ENCODE data around the gene SAMM50.

SAMM50 gene

GRCh38 chr22:43922123-43922522, 33.1 kb upstream of the SAMM50 start:
- no peak overlapping the region for H2BK120ac ChIP-seq (ENCODE audit: low read depth, low read length)
- no peak overlapping the region for H2BK5ac ChIP-seq (ENCODE audit: low read length)
- no peak for DNase-seq (ENCODE audit: low spot score)
- no peak overlapping the region for H3K4me3 ChIP-seq (ENCODE audit: low read length in 2 of 2)
- H2BK12ac ChIP-seq (ENCODE audit: low read length), result no peak overlapping the region
- H3K27me3 ChIP-seq (ENCODE audit: control insufficient read depth in 3 of 3, insufficient read depth in 3 of 3, low read depth in 1 of 3, low read length in 3 of 3), result peaks cover 0 to 5% (median 5%) of the 10 kb centered on the region in 3 experiments
- peaks cover 21 to 27% of the 10 kb centered on the region in 2 donors for H3K4me1 ChIP-seq (ENCODE audit: control insufficient read depth in 2 of 2, insufficient read depth in 1 of 2, low read depth in 1 of 2, low read length in 2 of 2)
- no peak overlapping the region for H3K9ac ChIP-seq (ENCODE audit: low read depth, low read length, poor library complexity)
- no peak overlapping the region for H4K91ac ChIP-seq (ENCODE audit: low read depth, low read length, poor library complexity)
- H3K27ac ChIP-seq (replicated peaks; ENCODE audit: low read length), result no peak overlapping the region
- H3K36me3 ChIP-seq (replicated peaks in 1 of 2; ENCODE audit: control insufficient read depth in 2 of 2, insufficient read depth in 2 of 2, low read length in 2 of 2), result peaks cover 2 to 5% of the 10 kb centered on the region in 2 donors
- no peak overlapping the region for H4K8ac ChIP-seq (ENCODE audit: low read depth, low read length)
- H2AK5ac ChIP-seq (ENCODE audit: low read depth, low read length), result peak overlapping the region; percentile 1
- H3K18ac ChIP-seq (ENCODE audit: low read length), result peak overlapping the region; percentile 87
- no peak overlapping the region for H3K4ac ChIP-seq (ENCODE audit: low read length)
- H2AFZ ChIP-seq (ENCODE audit: low read length), result no peak overlapping the region
- no peaks in the 10 kb centered on the region for H3K79me1 ChIP-seq (ENCODE audit: low read depth, low read length)
- no peak overlapping the region for H3K4me2 ChIP-seq (ENCODE audit: insufficient read depth, low read length, poor library complexity, severe bottlenecking)
- H3K14ac ChIP-seq (ENCODE audit: low read length), result no peak overlapping the region
- no peaks in the 10 kb centered on the region for H3K9me3 ChIP-seq (replicated peaks in 1 of 2; ENCODE audit: control insufficient read depth in 2 of 2, insufficient read depth in 1 of 2, low read depth in 1 of 2, low read length in 2 of 2)
- no CpG with 5 or more reads among the region's 3 CpGs for WGBS, 2 donors (ENCODE audit: extremely low coverage in 2 of 2, insufficient read length in 2 of 2, insufficient replicate concordance in 1 of 2)
- H2BK15ac ChIP-seq (ENCODE audit: low read length), result peak overlapping the region; percentile 8
- H3K23ac ChIP-seq (ENCODE audit: low read depth, low read length, poor library complexity), result peak overlapping the region; percentile 45

- Histone ChIP-seq H3K4me2 (ENCODE audit: insufficient read depth, low read length, poor library complexity, severe bottlenecking) (peak overlapping the region; percentile 83), H2BK12ac (ENCODE audit: low read length) (no peak overlapping the region), H3K79me1 (ENCODE audit: low read depth, low read length) (peaks cover 2% of the 10 kb centered on the region), H3K14ac (ENCODE audit: low read length) (no peak overlapping the region), H2BK15ac (ENCODE audit: low read length) (no peak overlapping the region), H3K4ac (ENCODE audit: low read length) (no peak overlapping the region), H4K8ac (ENCODE audit: low read depth, low read length) (no peak overlapping the region), H2AFZ (ENCODE audit: low read length) (peak overlapping the region; percentile 89), H2AK5ac (ENCODE audit: low read depth, low read length) (no peak overlapping the region), H3K27me3 (ENCODE audit: control insufficient read depth in 3 of 3, insufficient read depth in 3 of 3, low read depth in 1 of 3, low read length in 3 of 3) (peaks cover 0 to 5% (median 0%) of the 10 kb centered on the region in 3 experiments), H3K27ac (replicated peaks; ENCODE audit: low read length) (peak overlapping the region; percentile 46), H3K9me3 (replicated peaks in 1 of 2; ENCODE audit: control insufficient read depth in 2 of 2, insufficient read depth in 1 of 2, low read depth in 1 of 2, low read length in 2 of 2) (no peaks in the 10 kb centered on the region), H3K4me3 (ENCODE audit: low read length in 2 of 2) (peak overlapping the region; percentile 74 to 75), H3K23ac (ENCODE audit: low read depth, low read length, poor library complexity) (no peak overlapping the region), H3K18ac (ENCODE audit: low read length) (peak overlapping the region; percentile 44), H4K91ac (ENCODE audit: low read depth, low read length, poor library complexity) (no peak overlapping the region), H2BK5ac (ENCODE audit: low read length) (no peak overlapping the region), H3K4me1 (ENCODE audit: control insufficient read depth in 2 of 2, insufficient read depth in 1 of 2, low read depth in 1 of 2, low read length in 2 of 2) (peaks cover 21 to 27% of the 10 kb centered on the region in 2 donors), H3K9ac (ENCODE audit: low read depth, low read length, poor library complexity) (peak overlapping the region; percentile 50), H3K36me3 (replicated peaks in 1 of 2; ENCODE audit: control insufficient read depth in 2 of 2, insufficient read depth in 2 of 2, low read length in 2 of 2) (peaks cover 5 to 10% of the 10 kb centered on the region in 2 donors), H2BK120ac (ENCODE audit: low read depth, low read length) (no peak overlapping the region)
- no peak for DNase-seq (ENCODE audit: low spot score)
- WGBS, 2 donors (ENCODE audit: extremely low coverage in 2 of 2, insufficient read length in 2 of 2, insufficient replicate concordance in 1 of 2), result no CpG with 5 or more reads among the region's 13 CpGs
Measured at GRCh38 chr22:43923191-43923590, 32.1 kb upstream of the SAMM50 start.

- peak within 1 kb of the TSS; percentile 58 for H3K27ac ChIP-seq (replicated peaks; ENCODE audit: low read length)
- H2BK15ac ChIP-seq (ENCODE audit: low read length), result peak within 1 kb of the TSS; percentile 77
- no peaks in the 10 kb centered on the region for H3K9me3 ChIP-seq (replicated peaks in 1 of 2; ENCODE audit: control insufficient read depth in 2 of 2, insufficient read depth in 1 of 2, low read depth in 1 of 2, low read length in 2 of 2)
- peak within 1 kb of the TSS; percentile 26 for H4K91ac ChIP-seq (ENCODE audit: low read depth, low read length, poor library complexity)
- DNase-seq (ENCODE audit: low spot score), result peak; percentile 91
- peak within 1 kb of the TSS; percentile 99 for H3K18ac ChIP-seq (ENCODE audit: low read length)
- peak within 1 kb of the TSS; percentile 98 for H2AFZ ChIP-seq (ENCODE audit: low read length)
- H3K23ac ChIP-seq (ENCODE audit: low read depth, low read length, poor library complexity), result peak within 1 kb of the TSS; percentile 96
- no peak within 1 kb of the TSS for H3K4ac ChIP-seq (ENCODE audit: low read length)
- peaks cover 11 to 17% of the 10 kb centered on the region in 2 donors for H3K36me3 ChIP-seq (replicated peaks in 1 of 2; ENCODE audit: control insufficient read depth in 2 of 2, insufficient read depth in 2 of 2, low read length in 2 of 2)
- H3K79me1 ChIP-seq (ENCODE audit: low read depth, low read length), result peaks cover 5% of the 10 kb centered on the region
- peak within 1 kb of the TSS; percentile 95 for H2BK12ac ChIP-seq (ENCODE audit: low read length)
- peaks cover 0 to 5% (median 0%) of the 10 kb centered on the region in 3 experiments for H3K27me3 ChIP-seq (ENCODE audit: control insufficient read depth in 3 of 3, insufficient read depth in 3 of 3, low read depth in 1 of 3, low read length in 3 of 3)
- peak within 1 kb of the TSS; percentile 42 for H3K14ac ChIP-seq (ENCODE audit: low read length)
- H3K4me3 ChIP-seq (ENCODE audit: low read length in 2 of 2), result peak within 1 kb of the TSS; percentile 75 to 93
- peak within 1 kb of the TSS; percentile 14 for H2BK120ac ChIP-seq (ENCODE audit: low read depth, low read length)
- WGBS, 2 donors (ENCODE audit: extremely low coverage in 2 of 2, insufficient read length in 2 of 2, insufficient replicate concordance in 1 of 2), result no CpG with 5 or more reads among the region's 100 CpGs
- peaks cover 21 to 27% of the 10 kb centered on the region in 2 donors for H3K4me1 ChIP-seq (ENCODE audit: control insufficient read depth in 2 of 2, insufficient read depth in 1 of 2, low read depth in 1 of 2, low read length in 2 of 2)
- peak within 1 kb of the TSS; percentile 91 for H2BK5ac ChIP-seq (ENCODE audit: low read length)
- H2AK5ac ChIP-seq (ENCODE audit: low read depth, low read length), result peak within 1 kb of the TSS; percentile 81
- H3K9ac ChIP-seq (ENCODE audit: low read depth, low read length, poor library complexity), result peak within 1 kb of the TSS; percentile 96
- peak within 1 kb of the TSS; percentile 90 for H3K4me2 ChIP-seq (ENCODE audit: insufficient read depth, low read length, poor library complexity, severe bottlenecking)
- H4K8ac ChIP-seq (ENCODE audit: low read depth, low read length), result no peak within 1 kb of the TSS
Measured at GRCh38 chr22:43923631-43924464, 31.4 kb upstream of the SAMM50 start, which contains the start of gene PNPLA3. PNPLA3 (plus strand) TSS chr22:43923805; CDS start chr22:43923912, 107 bp downstream.

GRCh38 chr22:43924877-43925276, 30.4 kb upstream of the SAMM50 start:
- peaks cover 21 to 27% of the 10 kb centered on the region in 2 donors for H3K4me1 ChIP-seq (ENCODE audit: control insufficient read depth in 2 of 2, insufficient read depth in 1 of 2, low read depth in 1 of 2, low read length in 2 of 2)
- no peak overlapping the region for H3K23ac ChIP-seq (ENCODE audit: low read depth, low read length, poor library complexity)
- H2BK12ac ChIP-seq (ENCODE audit: low read length), result no peak overlapping the region
- no peak overlapping the region for H4K8ac ChIP-seq (ENCODE audit: low read depth, low read length)
- peak overlapping the region; percentile 50 for H3K9ac ChIP-seq (ENCODE audit: low read depth, low read length, poor library complexity)
- H3K18ac ChIP-seq (ENCODE audit: low read length), result peak overlapping the region; percentile 98
- H3K27ac ChIP-seq (replicated peaks; ENCODE audit: low read length), result peak overlapping the region; percentile 51
- no peak overlapping the region for H4K91ac ChIP-seq (ENCODE audit: low read depth, low read length, poor library complexity)
- peak; percentile 14 for DNase-seq (ENCODE audit: low spot score)
- H3K4ac ChIP-seq (ENCODE audit: low read length), result no peak overlapping the region
- peaks cover 13 to 22% of the 10 kb centered on the region in 2 donors for H3K36me3 ChIP-seq (replicated peaks in 1 of 2; ENCODE audit: control insufficient read depth in 2 of 2, insufficient read depth in 2 of 2, low read length in 2 of 2)
- peak overlapping the region; percentile 75 to 81 for H3K4me3 ChIP-seq (ENCODE audit: low read length in 2 of 2)
- peaks cover 5% of the 10 kb centered on the region for H3K79me1 ChIP-seq (ENCODE audit: low read depth, low read length)
- H2AK5ac ChIP-seq (ENCODE audit: low read depth, low read length), result no peak overlapping the region
- H3K27me3 ChIP-seq (ENCODE audit: control insufficient read depth in 3 of 3, insufficient read depth in 3 of 3, low read depth in 1 of 3, low read length in 3 of 3), result peaks cover 0 to 5% (median 0%) of the 10 kb centered on the region in 3 experiments
- peak overlapping the region; percentile 11 for H2AFZ ChIP-seq (ENCODE audit: low read length)
- H3K9me3 ChIP-seq (replicated peaks in 1 of 2; ENCODE audit: control insufficient read depth in 2 of 2, insufficient read depth in 1 of 2, low read depth in 1 of 2, low read length in 2 of 2), result no peaks in the 10 kb centered on the region
- whole genome bisulfite sequencing, 2 donors (ENCODE audit: extremely low coverage in 2 of 2, insufficient read length in 2 of 2, insufficient replicate concordance in 1 of 2), result no CpG with 5 or more reads among the region's 7 CpGs
- H3K14ac ChIP-seq (ENCODE audit: low read length), result no peak overlapping the region
- H2BK15ac ChIP-seq (ENCODE audit: low read length), result peak overlapping the region; percentile 9
- H2BK5ac ChIP-seq (ENCODE audit: low read length), result peak overlapping the region; percentile 9
- peak overlapping the region; percentile 88 for H2BK120ac ChIP-seq (ENCODE audit: low read depth, low read length)
- peak overlapping the region; percentile 70 for H3K4me2 ChIP-seq (ENCODE audit: insufficient read depth, low read length, poor library complexity, severe bottlenecking)
